ENCODE data around the gene HIVEP3.

- TF ChIP-seq TAF1 (IDR thresholded peaks at IDR 0.05; ENCODE audit: low read depth) (no peak), MAX (IDR thresholded peaks at IDR 0.05) (no peak), RAD21 (IDR thresholded peaks at IDR 0.05; ENCODE audit: low read depth) (no peak), CEBPB (IDR thresholded peaks at IDR 0.05) (no peak)
Measured at GRCh38 chr1:41844781-41845272, 73.9 kb downstream of the HIVEP3 start.
